IPS-18c (cell line): Measurements from ENCODE around the gene MVK.

Experiments used
- H3K4me3 ChIP-seq: 2 replicates; pipeline ENCODE4 v1.7.0; 2013; ENCODE audit warnings: low read depth, mild to moderate bottlenecking, low read length, moderate library complexity; ENCODE audit not compliant: insufficient read depth
- H3K9me3 ChIP-seq: one replicate; pipeline ENCODE4 v1.6.1; 2013; ENCODE audit warnings: mild to moderate bottlenecking, low read length, moderate library complexity; ENCODE audit not compliant: control insufficient read depth, insufficient read depth

MVK gene

DNA sequence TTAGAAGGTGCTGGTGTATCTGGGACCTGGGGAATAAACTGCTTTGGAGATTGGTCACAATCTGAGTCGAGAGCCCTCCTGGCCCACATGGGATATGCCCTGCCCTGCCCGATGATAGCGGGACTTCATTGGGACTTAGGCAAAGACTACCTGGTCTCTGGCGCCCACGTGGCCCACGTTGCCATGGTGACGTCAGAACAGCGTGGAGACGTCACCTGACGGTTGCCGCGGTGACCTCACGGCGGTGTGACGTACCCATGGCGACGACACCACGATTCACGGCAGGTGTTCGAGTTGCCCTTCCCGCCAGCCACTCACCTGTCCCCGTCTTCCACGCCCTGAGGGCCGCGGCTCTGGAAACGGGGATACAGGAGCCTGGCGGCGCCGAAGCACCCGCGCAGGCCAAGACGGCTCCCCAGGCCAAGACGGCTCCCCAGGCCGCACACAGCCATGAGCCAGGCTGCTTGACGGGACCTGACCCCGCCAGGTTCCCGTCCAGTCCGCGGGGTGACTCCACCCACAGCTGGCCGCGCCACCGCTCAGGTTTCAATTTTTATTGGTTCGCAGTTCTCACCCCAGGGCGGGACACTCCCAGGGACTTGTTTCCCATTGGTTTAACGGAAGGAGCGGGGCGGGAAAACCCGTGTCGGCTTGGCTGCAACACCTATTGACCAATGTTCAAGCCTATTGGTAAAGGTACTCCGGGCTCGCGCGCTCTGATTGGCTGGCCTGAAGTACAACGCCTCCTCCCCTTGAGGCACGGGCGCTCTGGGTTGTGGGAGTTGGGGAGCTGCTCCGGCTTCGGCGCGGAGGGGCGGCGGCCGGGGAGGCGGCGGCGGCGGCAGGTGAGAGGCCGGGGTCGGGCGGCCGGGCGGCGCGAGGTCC is at the start of gene MVK, which contains the start of gene MMAB:
MVK (plus strand) TSS at position 766 of the 885 bp plus-strand sequence. CDS start 1,029 bp downstream, outside the sequence.
MMAB (minus strand) TSS at position 476 of the 885 bp plus-strand sequence; CDS start at position 452, 24 bp downstream.
- H3K9me3 ChIP-seq, result no peaks in the 10 kb centered on the region

DNA sequence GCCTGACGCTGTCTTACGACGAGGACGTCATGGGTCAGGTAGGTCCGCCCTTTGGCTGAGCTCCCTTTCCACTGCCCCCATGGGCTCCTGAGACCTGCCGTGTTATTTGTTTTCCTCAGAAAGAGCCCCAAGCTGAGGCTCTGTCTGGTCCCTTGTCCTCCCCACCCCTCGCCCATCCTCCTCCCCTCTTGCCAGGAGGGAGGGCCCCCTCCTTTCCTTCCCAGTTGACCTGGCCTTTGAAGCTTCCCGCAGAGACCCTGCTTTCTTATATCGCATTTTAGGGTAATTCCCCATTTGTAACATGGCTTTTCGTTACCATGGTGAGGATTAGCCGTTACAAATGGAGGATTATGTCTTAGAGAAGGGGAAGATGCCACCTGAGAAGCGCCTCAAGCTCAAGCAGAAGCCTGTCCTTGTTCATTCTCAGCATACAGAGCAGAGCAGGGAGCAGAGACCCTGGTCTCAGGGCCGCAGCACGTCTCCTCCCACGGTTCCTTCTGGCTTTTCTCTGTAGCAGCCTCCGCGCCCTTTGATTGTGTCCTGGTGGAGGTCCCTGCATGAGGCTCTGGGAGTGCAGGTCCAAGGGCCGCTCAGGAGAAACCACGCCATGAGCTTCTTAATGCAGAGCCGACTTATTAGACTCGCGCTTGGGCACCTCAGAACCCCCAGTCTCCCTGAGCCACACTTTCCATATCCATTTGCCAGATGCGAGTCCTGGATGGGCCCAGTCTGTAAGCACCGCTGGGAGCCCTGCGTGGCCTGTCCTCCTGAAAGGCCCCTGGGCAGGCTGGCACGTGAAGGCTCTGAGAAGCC is 48.9 kb upstream of the MVK start:
- Histone ChIP-seq H3K9me3 (no peaks in the 10 kb centered on the region), H3K4me3 (no peak overlapping the region)

More for the DNA sequence above, at the start of gene MVK, which contains the start of gene MMAB:
- H3K4me3 ChIP-seq, result peak within 1 kb of the TSS; percentile 77

DNA sequence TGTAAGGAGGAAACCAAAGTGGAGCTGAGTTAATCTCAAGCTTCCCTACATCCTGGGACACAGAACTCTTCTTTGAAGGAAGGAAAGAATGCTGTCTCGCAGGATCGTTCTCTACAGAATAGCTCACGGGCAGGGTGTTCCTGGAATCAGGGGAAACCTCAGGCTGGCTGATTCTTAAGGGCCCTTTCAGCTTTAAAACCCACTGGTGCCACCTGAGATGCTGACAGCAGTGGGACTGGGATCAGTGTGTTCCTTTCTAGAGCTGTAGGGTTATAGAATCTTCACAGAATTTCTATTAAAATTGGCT is 48.4 kb upstream of the MVK start:
- H3K4me3 ChIP-seq, result no peak overlapping the region
- H3K9me3 ChIP-seq, result no peaks in the 10 kb centered on the region

DNA sequence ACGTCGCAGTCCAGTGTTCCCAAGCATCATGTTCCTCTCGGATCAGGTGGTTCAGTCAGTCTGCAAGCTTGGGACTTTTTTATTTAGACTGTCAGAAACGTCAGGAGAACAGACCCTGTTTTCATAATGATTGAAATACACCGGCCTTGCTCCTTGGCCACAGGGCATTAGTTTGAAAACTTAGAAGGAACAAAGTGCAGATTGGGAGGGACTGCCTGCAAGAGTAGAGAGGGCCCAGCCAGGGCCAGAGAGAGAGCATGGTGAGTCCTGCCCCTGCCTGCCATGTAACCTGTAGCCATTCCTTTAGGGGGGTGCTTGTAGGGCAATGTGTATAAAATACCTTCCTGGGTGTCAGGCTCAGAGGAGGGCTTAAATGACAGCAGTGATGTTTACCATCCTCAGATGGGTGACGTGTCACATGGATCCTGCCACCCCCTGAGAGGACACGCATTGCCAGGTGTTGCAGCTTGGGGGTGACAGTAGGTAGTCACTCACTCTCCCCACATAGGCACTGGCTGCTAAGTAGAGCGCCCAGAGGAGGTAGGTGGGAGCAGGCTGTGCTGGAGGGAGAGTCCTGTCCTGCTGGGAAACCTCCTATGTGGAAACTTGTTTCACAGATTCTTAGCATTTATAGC is 46.0 kb upstream of the MVK start:
- H3K4me3 ChIP-seq, result no peak overlapping the region
- H3K9me3 ChIP-seq, result no peaks in the 10 kb centered on the region

DNA sequence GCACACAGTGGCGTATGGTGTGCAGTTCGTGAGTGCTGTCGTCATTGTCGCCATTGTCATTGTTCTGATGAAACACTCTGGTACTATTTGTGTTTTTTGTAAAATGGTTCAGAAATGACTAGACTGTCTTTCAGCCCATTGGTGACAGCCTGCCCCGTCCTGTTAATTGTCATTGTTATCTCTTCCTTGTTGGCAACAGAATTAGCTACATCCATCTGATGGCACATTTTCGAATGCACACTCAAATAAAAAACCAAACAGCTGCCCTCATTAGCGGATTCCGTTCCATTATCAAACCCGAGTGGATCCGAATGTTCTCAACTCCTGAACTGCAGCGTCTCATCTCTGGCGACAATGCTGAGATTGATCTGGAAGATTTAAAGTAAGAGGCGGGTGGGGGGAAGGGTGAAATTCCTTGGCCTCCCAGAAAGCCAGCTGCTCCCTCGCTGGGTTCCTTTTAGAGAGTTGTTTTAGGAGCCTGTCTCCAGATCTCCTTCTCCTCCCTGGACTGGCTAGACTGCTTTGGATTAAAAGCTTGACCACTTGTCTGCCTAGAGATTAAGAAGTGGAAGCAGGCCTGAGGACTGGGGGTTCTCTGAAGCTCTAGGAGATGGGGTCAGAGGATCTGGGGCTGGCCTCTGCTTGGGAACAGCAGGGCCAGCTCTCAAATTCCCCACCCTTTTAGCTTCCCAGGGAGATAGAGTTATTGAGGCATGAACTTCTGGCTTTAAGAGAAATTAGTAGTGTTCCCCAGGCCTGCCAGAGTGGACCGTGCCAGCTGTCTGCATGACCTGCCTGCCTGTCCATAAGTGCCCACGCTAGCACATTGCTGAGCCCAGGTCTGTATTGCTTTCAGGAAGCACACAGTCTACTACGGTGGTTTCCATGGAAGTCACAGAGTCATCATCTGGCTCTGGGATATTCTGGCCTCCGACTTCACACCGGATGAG is 43.6 kb upstream of the MVK start:
- no peaks in the 10 kb centered on the region for H3K9me3 ChIP-seq
- H3K4me3 ChIP-seq, result no peak overlapping the region

DNA sequence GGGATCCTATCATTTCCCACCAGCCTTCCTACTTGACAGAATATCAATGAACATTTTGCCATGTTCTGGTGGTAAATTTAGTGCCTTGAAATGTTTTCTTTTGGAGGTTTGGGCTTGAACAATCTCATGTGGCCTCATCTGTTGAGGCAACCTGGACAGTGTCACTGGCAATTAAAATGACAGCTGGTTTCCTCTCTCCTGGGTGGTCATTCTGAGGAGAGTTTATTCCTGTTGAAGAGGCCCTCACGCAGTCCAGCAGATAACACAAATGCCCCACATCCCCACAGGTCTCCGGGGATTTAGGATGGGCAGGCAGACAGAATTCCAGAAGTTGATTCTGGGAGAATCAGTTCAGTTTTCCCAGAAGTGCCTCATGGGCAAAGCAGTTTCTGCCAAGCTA is 42.2 kb upstream of the MVK start:
- Histone ChIP-seq H3K4me3 (no peak overlapping the region), H3K9me3 (no peaks in the 10 kb centered on the region)

DNA sequence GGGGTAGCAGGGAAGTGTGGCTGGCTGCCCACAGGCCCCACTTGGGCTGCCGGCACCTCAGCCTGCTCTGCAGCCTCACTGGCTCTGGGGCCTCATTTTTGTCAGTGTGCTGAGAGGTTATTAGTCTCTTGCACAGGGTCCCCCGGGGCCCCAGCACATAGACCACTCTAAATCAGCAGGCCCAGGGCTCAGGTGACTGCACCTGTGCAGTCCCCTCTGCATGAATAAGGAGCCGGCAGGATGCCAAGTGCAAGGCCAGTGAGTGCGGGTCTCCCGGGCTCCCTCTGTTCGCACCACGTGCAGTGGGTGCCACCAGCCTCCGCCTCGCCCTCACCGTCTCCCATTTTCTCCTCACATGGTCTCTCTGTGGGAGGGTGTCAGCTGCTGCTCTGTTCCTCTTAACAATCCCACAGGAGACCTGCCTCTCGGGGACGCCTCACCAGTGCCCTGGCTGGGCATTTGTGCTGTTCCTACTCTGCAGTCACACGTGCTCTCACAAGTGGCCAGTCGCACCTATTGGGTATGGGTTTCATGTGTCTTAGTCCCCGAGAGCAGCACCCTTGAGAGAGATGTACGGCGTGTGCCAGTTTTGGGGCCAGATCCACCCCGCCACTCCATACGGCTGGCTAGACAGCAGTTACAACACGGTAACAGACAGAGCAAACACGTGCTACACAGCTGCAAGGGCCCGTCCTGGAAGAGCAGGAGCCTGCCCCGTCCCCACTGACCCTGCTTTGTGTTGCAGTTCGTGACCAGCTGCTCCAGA is 40.7 kb upstream of the MVK start:
- H3K9me3 ChIP-seq, result no peaks in the 10 kb centered on the region
- H3K4me3 ChIP-seq, result no peak overlapping the region

DNA sequence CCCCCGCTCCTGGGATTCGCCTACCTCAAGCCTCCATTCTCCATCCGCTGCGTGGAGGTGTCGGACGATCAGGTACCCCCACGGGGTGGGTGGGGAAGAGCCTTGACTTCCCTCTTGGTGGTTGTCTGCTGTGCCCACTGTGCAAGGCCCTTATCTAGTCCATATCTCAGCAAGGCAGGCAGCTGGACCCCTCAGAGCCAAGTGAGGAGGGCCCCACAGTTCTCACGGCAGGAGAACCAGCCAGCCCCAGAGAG is 40.2 kb upstream of the MVK start:
- Histone ChIP-seq H3K4me3 (no peak overlapping the region), H3K9me3 (no peaks in the 10 kb centered on the region)

DNA sequence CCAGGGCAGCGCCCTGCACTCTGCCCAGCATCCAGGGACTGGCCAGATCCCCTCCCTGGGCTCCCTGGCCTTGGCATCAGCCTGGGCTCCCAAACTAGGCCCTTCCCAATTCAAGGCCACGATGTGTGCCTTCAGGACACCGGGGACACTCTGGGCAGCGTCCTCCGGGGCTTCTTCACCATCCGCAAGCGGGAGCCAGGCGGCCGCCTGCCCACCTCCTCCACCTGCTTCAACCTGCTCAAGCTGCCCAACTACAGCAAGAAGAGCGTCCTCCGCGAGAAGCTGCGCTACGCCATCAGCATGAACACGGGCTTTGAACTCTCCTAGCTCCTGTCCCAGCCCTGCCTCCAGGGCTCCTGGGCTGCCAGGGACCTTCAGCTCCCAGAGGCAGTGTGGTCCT is 39.1 kb upstream of the MVK start:
- Histone ChIP-seq H3K9me3 (no peaks in the 10 kb centered on the region), H3K4me3 (no peak overlapping the region)

DNA sequence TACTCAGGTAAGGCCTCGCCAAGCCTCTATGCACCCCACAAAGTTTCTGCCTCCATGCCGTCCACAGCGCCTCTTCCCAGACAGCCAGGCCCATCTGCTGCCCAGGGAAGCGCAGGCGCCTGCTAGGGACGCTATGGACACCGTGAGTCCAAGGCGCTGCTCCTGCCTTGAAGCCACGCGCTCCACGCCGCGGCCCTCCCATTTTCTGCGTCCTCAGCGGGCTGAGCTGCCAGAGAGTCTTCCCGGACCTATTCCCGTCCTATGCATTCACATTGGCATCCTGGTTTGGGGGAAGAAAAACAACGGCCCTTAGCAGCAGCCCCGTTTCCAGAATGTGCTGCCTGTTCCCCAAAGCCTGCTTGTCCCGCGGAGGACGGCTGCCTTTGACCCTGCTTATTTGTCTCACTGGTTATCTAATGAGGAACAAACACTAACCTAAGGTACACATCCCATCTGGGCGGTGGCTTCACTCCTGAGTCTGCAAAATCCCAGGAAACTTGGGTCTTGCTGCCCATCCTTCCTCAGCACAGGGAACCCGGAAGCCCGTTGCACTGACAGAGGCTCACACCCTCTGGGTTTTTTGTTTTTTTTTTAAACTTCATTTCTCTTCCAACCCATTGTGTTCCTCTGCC is 38.2 kb upstream of the MVK start:
- no peaks in the 10 kb centered on the region for H3K9me3 ChIP-seq
- no peak overlapping the region for H3K4me3 ChIP-seq

DNA sequence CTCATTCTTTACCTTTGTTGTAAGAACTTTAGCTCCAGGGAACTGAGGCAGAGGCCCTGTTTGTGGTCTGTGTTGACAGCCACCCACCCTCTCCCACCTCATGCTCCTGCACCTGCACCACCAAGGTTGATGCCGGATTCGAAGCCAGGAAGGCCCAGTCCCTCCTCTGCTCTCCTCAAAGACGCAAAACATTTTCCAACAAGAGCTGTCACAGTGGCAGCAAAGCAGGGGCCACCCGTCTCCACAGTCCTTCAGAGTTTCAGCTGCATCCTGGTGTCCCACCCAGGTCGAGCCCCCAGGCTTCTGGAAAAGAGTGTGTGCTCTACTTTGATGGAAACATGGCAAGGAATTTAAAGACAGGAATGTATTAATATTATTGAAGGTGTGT is 37.7 kb upstream of the MVK start:
- no peak overlapping the region for H3K4me3 ChIP-seq
- no peaks in the 10 kb centered on the region for H3K9me3 ChIP-seq

DNA sequence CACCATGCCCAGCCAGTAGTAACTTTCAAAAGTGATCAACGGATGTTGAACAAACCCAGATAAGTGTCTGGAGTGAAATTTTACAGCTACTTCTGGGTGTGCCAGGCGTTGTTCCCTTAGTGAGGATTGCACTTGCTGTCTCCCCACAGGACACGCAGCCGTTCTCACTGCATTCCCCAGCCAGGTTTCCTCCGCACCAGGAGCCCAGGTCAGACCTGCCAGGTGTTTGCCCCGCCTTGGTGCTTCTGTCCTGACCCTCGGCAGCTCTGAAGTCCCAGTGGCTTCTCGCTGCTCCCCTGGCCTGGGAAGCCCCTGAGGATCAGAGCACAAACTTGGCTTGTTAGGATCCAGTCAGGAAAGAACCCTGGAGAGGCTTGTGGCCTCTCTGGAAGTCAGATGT is 36.5 kb upstream of the MVK start:
- Histone ChIP-seq H3K4me3 (no peak overlapping the region), H3K9me3 (no peaks in the 10 kb centered on the region)

DNA sequence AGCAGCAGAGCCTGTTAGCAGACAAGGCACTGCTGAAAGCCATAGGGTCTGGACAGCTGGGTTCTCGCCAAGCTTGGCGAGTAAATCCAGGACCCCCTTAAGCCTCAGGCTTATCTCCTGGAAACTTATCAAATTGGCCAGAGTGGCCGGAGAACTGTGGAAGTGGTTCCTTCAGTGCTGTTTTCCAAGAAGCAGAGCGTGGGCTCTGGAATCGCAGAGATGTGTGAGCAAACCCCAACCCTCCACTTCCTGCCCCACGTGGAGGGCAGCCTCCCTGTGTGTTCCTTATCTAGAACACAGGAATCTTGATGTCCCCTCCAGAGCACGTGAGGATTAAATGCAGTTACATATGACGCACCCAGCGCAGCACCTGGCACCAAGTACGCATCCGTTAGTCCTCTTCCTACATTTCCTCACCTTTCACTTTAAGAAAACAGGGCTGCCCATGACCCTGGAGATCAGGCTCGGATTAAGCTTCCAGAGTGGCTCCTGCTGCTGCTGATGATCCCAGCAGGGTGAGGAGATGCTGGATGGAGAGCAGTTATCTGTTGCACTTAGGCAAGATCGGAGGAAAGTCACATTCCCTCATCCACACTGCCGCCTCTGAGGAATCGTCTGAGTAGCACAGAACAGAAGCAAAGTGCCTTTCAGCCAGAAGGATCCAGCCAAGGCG is 35.3 kb upstream of the MVK start:
- no peaks in the 10 kb centered on the region for H3K9me3 ChIP-seq
- no peak overlapping the region for H3K4me3 ChIP-seq

DNA sequence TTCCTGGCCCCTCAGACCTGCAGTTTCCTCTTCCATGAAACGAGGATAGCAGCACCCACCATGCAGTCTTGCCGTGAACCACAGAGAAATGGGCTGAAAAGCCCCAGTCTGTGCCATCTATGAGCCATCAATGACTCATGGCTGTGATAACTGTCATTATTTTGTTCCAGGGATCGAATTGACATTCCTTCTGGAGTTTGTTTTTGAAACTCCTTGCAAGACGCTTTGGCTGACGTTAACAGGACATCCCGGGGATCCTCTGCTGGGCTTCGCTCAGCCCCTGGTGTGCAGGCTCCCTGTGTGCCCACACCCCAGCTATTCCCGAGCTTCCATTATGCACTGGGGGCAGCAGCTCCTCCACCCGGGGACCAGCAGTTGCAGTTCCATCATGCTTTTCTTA is 34.1 kb upstream of the MVK start:
- Histone ChIP-seq H3K4me3 (no peak overlapping the region), H3K9me3 (no peaks in the 10 kb centered on the region)

DNA sequence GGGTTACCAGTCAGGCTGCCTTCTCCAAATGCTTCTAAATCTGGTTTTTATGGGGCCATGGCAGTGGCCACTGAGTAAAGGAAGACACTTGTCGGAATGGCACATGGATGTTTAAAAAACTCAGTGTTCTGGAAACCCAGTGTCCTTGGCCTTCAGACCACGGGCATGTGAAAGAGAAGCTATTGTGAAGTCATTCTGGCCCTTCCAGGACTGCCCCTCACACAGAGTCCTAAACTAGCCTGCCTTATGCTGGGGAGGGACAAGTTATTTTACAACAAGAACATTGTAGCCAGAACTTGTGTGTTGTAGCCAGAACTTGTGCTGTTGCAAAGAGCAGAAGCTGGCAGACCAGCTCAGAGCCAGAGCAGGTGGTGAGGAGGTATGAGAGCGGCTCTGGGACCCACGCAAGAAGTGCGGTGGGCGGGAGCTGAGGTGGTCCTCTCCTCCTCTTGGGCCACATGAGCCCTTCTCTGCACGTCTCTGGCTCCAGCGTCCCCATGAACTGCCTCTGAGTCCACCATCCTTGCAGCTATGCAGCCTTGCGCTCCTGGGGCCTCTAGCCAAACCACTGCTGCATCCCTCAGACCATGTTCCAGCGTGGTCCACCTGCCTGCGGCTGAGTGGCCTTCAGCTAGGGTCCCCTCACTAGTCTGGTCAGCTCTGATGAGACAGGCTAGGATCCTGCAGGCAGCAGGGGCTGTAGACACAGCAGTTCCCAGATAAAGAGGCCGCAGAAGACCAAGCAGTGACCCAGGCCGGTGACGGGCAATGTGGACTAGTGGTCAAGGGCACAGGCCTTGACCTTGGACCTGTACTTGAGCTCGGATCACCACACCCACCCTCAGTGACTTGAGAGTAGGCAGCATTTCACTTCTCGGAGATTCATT is 32.8 kb upstream of the MVK start:
- Histone ChIP-seq H3K9me3 (no peaks in the 10 kb centered on the region), H3K4me3 (no peak overlapping the region)
